CD4-positive, alpha-beta T cell treated with Interleukin-1 beta for 1 hour (primary cell): ENCODE data around the gene ZNF32.

Experiments
- DNase-seq, 2 donors: peaks; one replicate each; pipeline ENCODE4 v3.0.0-alpha.2; 2020 to 2022

ZNF32 gene, protein sequence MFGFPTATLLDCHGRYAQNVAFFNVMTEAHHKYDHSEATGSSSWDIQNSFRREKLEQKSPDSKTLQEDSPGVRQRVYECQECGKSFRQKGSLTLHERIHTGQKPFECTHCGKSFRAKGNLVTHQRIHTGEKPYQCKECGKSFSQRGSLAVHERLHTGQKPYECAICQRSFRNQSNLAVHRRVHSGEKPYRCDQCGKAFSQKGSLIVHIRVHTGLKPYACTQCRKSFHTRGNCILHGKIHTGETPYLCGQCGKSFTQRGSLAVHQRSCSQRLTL

DNA sequence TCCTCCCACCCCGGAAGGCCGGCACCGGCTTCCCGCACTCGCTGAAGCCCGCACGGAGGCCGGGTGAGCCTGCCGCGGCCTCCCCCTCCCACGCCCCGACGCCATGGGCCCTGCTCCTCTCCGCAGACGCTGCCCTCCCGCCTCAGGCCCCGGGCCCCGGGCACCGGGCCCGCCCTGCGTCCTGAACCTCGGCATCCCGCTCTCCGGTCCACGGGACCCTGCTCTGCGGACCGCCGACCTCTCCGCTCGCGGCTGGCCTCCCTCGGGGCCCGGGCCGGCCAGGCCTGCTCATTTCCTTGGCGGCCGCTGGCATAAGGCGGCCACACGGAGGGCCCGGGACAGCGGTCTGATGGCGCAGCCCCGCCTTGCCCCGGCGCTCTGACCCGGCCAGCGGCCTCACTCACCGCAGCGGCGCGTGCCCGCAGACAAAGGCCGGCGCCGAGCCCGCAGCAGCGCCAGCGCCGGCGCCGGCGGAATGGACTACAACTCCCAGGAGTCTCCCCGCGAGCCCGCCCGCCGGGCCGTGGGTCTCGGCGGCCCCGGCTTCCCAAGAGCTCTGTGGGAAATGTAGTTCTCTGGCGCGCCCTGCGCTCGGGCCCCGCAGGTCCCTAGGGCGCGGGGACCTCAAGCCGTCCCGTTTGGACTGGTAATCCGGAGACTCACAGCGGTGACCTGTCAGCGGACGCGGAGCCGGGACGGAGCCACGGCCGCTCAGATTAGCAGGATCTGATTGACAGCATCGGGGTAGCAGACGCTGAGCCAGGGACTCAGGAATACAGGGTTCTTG, at the start of gene ZNF32:
TSS of gene ZNF32 (minus strand) at position 484 of the 787 bp plus-strand sequence. CDS start 2,748 bp downstream, outside the sequence.
- DNase-seq: peak; percentile 84 to 85

DNA sequence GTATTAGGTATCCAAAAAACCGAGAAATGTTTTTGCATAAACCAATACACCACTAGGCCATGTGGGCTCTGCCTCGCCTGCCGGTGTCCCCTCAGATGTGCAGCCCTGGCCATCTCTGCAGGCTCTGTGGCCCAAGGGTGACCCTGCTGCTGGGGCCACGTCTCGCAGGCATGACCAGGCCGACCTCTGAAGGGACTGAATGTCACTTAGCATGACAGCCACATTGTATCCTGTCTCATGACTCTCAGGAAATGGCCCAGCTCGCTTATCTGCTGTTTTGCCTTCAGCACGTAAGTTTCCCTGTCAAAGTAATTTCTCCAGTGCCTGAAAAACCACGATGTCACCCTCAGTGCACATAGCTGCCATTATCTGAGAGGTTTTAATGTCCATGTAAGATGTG, 49.5 kb upstream of the ZNF32 start:
- DNase-seq: no peak

DNA sequence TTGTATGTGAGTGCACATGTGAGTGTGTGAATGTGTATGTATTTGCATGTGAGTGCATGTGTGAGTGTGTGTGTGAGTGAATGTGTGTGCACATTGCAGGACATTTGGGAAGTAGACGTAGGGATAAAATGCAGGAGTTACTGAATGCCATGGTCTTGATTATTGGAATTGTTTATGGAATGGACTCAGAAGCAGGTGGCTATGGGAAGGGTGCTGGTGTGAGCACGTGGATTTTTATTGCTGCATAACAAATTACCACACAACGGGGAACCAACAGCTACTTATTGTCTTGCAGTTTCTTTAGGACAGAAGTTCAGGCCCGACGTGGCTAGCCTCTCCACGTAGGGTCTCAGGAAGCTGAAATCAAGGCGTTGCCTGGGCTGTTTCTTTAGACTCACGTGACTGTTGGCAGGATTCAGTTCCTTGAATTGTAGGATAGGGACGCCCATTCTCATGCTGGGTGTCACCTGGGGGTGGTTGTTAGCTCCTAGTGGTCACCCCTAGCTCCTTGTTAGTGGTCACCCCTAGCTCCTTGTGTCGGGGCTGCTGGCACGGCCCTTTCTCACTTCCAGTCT, 48.3 kb upstream of the ZNF32 start:
- no peak for DNase-seq

DNA sequence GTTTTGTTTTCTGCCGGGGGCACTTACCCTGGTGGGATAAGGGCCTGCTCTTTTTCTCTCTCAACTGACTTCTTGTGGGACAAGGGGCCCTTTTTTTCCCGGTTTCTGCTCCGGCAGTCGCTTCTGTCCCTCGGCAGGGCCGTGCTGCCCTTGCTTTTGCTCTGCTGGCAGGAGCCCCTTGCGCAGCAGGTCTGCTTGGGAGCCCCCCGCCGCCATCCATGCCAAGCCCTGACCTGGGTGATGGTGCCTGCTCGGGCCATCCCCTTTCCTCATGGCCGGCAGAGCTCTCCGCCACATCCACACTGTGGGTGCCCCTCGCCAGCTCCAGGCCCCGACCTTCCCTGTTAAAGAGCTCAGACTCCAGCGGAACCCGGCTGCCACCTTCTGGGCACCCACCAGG, 47.0 kb upstream of the ZNF32 start:
- no peak for DNase-seq

DNA sequence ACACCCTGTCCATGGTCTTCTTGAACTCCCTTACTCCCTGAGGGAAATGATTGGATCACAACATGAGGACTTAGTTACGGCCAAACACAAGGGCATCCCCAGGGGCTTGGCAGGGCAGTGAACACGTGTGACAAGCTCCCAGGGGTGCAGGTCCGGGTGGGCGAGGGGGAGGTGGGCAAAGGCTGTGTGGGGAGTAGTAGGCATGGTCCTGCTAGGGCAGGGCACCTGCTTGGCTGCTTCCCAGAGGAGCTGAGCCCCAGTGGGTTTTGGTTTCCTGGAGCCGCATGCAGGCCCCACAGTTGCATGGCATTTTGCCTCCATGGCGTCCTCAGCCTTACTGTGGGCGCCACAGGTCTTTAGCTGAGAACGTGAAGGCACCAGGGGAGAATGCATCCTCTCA, 46.6 kb upstream of the ZNF32 start:
- DNase-seq: no peak

DNA sequence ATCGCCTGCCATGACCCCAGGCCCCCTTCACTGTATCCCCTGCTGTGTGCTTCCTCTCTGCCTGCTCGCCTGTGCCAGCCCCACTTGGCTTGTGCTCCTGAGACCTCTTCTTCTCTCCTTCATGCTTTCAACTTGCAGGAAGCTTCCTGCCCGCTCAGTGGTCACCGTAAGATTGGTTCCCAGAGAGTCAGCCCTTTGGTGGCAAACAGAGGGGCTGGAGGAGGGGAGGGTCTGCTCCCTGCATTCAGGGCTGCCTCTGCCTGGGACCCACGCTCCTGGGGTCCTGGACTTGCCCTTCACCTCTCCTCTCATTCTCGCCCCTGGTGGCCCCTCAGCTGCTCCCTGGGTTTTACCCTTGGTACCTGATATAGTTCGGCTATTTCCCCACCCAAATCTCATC, 45.8 kb upstream of the ZNF32 start:
- no peak for DNase-seq

DNA sequence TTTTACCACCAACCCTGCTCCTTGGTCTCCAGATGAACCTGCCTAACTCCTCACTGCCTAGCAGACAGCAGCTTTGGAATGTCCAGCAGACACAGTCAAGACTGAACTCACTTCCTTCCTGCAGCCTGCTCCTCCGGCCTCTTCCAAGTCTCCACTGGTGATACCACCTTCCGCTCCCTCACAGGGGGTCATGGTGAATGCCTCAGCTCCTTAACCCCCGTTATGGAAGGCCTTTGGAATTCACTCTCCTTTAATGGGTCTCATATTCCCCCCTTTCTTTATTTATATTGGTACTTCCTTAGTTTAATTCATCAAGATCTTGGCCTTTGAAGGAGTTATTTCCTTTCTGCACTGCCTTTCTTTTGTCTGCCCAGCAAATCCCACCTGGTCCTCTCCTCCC, 44.9 kb upstream of the ZNF32 start:
- no peak for DNase-seq

DNA sequence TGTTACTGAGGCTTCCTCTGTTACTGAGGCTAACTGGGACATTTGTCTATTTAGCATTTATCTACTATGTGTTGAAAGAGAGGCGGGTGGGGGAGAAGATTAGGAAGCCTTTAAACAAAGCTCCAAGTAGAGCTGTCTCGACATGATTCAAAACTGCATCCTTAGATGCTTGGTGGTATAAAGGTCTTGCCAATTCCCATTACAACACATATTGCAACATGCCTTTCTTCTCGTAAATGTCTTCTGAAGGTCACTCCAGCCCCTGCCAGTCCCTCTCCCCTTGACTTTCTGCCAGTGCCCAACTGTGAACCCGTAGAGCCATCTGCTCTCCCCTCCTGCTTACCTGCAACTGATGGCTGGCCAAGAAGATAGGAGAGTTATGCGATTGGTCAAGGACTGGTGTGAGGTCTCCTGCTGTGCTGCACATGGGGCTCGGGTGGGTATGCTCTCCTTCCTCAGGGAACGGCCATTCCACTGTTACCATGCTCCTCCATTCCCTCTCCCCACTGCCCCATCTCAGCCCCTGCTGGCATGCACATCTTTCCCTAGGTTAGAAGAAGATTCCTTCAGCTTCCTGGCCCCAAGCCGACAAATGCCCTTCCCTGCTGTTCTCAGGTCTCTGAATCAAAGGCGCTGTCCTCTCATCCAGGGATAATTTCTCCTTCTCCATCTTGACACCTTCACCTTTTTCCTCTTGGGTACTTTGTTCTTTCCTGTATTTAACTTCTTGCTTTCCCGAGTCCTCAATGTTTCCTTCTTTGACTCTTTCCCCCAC, 43.6 kb upstream of the ZNF32 start:
- no peak for DNase-seq

DNA sequence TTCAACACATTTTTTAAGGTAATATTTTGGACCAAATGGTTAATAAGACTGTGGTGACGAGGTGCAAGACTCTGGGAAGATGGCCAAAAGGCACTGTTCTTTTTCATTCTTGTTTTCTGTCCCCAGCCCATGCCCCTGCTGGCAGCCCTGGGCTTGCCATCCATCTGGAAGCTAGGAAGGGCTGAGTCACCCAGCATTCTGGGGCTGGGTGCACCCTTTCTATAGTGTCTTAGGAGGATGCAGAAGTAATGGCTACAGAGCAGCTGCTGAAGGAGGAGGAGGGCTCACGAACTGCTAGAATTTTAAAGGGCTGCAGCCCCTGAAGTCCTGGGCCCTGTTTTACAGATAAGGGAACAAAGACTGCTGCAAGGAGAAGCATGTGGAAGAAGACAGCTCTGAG, 42.8 kb upstream of the ZNF32 start:
- no peak for DNase-seq

DNA sequence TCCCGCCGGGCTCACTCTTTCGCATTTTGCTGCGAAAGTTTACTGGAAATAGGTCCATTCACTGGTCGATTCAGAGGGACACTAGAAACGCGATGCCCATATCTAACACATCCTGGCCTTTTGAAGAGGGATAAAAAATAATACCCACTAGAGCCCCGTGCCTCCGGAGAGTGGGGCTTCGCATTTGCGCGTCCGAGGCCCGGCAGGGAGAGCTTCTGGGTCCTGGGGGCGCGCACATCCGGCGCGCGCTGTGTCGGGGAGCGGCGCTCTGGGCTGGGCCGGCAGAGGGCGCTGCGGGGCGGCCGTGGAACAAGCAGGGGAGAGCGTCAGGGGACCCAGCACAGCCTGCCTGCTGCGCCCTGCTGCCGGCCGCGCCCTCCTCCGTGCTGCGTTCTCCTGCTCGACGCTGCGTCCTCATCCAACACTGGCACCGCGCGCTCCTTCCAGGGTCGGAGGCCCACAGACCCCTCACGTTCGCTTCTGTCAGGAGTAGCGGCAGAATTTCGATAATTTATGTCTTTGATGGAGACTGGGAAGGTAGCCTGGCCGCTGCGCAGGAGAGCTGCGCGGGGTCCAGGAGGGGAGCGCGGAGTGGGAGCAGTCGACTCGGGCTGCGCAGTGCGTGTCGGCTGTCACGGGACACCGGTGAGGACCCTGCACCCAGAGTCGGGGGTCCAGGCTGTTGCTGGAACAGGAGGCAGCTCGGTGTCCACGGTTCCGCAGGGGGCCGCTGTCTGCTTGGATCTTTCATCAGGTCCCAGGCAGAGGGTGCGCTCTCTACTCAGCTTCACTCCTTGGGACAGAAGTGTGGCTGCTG, 41.5 kb upstream of the ZNF32 start:
- peak; percentile 80 to 85 for DNase-seq

DNA sequence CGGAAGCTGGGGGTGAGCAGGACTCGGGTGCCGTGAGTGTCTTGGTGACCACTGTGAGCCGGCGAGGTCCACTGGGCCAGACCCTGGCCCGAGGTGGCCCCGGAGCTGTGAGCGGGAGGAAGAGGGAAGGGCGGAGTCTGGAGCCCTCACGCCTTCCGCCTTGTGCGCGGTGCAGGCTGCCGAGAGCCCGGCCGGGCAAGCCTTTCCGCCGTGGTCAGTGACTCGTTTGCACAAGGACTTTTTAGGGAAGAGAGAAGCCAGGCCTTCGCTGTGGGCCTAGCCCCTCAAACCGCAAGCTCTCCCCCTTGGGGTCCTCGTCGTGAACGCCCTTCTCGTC, 40.9 kb upstream of the ZNF32 start:
- DNase-seq: peak in 1 of 2 donors; percentile 29

DNA sequence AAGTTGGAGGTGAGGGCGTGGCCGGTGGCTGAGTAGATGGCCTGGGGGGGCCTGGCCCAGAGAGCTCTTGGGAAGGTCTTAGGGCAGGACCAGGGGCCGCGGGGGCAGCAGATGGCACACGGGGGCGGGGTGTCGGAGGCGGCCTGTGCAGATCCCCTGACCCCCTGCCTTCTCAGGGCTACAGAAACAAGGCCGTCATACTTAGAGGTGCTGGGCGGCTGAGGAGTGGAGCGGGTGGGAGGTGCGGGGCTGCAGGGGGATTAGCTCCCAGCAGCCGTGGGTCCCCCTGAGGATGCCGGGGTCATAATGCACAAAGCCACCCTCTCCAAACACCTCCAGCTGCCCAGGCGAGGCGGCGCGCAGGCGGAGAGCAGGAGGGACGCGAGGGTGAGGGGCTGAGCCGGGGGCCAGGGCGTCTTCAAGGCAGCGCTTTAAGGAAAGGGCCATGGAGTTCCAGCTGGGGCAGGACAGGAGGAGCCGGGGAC, 40.4 kb upstream of the ZNF32 start:
- DNase-seq: no peak

DNA sequence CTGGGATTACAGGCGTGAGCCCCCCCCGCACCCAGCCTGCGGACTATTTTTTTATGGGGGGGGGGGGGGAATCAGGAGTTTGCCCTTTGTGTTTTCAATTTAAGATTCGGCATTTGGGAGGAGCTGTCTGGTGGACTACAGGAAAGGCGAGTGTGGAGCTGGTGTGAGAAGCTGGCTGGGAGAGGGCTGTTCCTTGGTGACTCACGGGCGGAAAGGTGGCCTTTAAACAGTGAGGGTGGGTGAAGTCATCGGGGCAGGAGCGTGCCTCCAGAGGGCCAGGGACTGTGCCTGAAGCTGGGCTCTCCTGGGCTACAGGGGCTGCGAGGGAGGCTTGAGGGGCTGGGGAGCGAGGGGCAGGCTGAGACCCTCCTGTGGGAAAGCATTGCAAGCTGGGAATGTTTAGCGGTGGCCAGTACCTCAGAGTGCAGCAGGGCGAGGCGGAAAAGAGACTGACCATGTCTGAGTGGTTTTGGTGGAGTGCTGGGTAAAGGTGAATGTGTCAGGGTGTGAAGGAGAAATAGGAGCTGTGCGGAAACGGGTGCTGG, 39.7 kb upstream of the ZNF32 start:
- DNase-seq: no peak

DNA sequence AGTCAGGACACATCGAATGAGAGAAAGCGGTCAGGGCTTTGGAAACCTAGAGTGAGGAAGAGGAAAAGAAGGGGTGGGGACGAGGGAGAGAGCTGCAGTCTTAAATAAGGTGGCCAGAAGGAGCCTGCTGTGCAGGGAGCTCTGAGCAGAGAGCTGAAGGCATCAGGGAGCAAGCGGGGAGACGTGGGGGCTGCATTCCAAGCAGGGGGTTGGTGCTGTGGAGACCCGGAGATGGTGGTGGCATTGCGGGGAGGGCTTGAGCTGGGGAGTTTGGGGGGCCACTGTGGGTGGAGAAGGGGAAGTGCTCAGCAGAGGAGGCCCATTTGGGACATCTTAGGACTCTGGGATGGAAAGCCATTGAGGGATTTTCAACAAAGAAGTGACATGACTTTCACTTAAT, 38.7 kb upstream of the ZNF32 start:
- DNase-seq: no peak

DNA sequence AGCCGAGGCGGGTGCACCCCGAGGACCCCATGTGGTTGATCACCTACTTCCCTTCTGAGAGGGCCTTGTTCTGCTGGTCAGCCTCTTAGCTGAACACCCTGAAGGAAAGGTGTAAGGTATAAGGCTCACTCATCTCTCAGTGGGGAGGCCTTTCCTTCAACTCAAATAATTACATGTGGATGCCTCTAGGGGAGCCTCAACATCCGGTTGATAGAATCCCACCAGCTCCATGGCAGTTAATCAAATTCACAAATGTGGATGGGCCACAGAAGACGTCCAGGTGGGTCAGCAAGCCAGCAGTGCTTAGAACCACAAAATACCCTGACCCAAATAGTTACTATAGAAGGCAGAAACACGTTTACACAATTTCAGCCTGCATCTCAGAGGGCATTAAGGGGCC, 37.7 kb upstream of the ZNF32 start:
- no peak for DNase-seq

DNA sequence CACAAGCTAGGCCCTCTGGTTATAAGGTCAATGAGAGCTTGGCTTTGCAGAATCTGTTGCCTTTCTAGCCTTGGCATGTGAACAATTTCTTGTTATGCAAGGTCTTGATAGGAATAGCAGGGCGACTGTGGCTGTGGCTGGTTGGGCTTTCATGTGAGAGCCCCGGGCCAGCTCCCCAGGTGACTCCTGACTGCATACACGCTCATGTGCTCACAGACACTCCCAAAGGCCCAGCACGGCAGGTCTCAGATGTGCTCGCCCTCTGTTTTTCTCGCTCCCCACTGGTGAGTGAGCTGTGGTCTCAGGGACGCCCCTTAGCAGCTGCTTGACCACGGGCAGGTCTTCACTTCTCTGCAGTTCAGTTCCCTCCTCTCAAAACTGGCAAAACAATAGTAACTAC, 37.1 kb upstream of the ZNF32 start:
- no peak for DNase-seq

DNA sequence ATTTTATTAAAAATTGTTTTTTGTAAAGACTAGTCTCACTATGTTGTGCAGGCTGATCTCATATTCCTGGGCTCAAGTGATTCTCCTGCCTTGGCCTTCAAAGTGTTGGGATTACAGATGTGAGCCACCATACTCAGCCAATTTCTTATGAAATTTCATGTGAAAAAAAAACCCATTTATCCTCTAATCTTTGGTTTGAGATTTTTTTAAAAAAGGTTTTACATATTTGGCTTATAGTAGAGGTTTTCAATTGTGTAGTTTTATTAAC, 35.5 kb upstream of the ZNF32 start:
- no peak for DNase-seq

DNA sequence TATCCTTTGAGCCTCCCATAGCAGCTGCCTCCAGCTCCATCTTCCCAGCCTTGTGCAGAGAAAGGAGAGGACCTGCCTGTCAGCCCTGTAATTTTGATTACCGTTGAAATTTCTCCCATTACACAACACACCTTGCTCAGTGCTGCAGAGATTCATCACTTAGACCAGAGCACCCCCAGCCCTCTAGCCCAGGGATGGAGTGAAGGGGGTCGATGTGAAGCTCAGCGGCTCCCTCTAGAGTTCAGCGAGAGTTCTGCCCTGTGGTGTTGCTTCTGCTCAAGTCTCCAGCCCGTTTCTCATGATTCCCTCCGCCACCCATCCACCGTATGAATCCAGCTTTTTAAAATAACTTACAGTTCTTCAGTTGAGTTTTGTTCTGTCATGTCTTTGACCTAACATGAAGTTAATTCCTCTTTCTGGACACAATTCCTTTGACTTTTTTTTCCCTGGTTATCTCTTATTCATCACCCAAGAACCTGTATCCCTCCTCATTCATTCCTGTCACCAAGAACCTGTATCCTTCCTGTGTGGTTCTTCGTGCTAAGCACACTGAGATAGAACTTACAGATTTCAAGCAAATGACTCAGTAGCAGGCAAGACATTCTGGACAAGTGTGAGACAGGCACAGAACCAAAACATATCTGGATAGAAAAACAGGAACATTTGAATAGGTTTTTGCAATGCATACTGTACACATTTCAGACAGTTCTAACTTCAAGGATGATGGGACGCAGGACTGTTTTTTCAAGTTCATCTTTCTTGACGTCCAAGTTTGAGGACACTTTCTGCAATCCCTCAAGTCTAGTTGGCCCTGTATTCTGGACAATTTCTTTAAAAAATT, 35.0 kb upstream of the ZNF32 start:
- DNase-seq: peak in 1 of 2 donors; percentile 10

DNA sequence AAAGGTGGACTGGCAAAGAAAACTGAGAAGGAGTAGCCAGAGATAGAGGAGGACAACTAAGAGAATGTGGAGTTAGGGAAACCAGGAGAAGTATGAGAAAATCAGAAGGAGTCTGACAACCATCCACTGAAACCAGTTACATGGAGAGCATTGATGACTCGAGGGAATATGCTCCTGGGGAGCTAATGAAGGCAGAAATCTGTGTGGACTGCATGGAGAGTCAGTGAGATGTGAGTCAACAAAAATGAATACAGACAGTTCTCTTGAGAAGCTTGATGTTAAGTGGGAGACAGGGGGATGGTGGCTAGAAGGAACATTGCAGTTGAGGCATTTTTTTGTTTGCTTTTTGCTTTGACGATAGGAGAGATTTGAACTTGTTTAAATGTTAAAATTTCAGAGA, 34.3 kb upstream of the ZNF32 start:
- no peak for DNase-seq

DNA sequence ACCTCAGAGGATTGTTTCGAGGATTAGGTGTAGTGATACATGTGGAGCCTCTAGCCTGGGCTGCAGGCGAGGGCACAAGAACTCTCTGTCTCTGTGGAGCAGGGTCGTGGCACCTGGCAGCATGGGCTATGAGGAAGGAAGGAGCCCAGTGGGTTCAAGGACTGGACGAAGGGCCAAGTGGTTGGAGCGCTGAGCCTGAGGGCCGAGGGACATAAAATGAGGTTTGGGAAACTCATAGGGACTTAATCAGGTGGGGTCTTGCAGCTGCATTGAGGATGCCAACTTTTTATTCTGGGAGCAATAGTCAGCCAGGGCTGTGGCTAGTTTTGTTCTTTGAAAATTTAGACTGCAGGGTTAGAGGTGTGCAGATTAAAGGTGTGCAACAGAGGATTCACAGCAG, 33.0 kb upstream of the ZNF32 start:
- DNase-seq: no peak

DNA sequence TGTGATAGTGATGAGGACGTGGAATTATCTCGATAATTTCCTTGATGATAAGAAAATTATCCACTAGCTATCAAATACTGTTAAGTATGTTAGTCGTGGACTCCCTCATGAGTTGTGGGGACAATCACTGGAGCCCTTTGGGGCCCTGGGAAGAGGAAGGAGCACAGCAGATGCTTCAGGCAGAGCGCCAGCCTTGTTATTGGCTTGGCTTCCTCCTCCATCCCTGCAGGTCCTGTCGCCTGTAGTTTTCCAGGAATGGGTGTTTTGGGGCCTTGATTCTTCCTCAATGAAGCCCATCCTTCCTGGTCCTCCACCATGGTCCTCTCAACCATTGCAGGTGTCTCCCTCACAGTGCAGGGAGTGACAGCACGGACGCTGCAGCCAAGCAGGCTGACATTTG, 32.5 kb upstream of the ZNF32 start:
- no peak for DNase-seq

DNA sequence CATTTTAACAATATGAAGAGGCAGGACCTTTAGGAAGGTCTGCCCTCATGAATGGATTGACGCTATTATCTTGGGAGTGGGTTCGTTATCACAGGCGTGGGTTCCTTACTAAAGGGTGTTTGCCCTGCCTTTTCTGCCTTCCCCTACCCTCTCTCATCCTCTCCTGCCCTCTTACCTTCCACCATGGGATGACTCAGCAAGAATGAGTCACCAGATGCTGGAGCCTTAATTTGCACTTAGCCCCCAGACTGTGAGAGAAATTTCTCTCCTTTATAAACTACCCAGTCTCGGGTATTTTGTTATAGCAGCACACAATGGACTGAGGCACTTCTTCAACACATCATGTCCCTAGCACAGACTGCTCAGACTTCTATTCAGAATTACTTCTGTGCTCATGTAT, 31.4 kb upstream of the ZNF32 start:
- no peak for DNase-seq
